Activated T-helper 1 cell treated with anti-CD3 and anti-CD28 coated beads, Interleukin-12 subunit alpha, Interleukin-12 subunit beta, Interleukin-2, Interleukin-4 antibody, amounts not matched to agents 30 ng/mL and 10 ng/mL and 1 ng/mL, durations not matched to agents 14 hours and 24 hours and 36 hours (primary cell): ENCODE measurements around the gene CCDC63. TPM values are rescaled to one million over a fixed set of nuclear protein-coding genes. Genes with fewer than 3 reads are reported as not detected.
"Not testable (repeated sequence)": the region's sequence is repeated elsewhere in the genome, so short reads cannot be mapped to it uniquely, and the experiment has no call there.

Experiments
- DNase-seq: peaks from one replicate; pipeline ENCODE4 v3.0.0; 2021; ENCODE audit warnings: low spot score
- H3K27ac Mint-ChIP-seq: one replicate; pipeline ENCODE4 v1.8.0; 2021; ENCODE audit warnings: mild to moderate bottlenecking, mixed read lengths
- H3K27me3 Mint-ChIP-seq: one replicate; pipeline ENCODE4 v1.8.0; 2022; ENCODE audit warnings: mild to moderate bottlenecking, moderate library complexity, mixed read lengths; ENCODE audit not compliant: insufficient read depth
- H3K36me3 Mint-ChIP-seq: one replicate; pipeline ENCODE4 v1.8.0; 2021; ENCODE audit warnings: low read depth, mixed read lengths
- H3K4me1 Mint-ChIP-seq: one replicate; pipeline ENCODE4 v1.8.0; 2021; ENCODE audit warnings: low read depth, mixed read lengths
- H3K4me3 Mint-ChIP-seq: one replicate; pipeline ENCODE4 v1.8.0; 2021; ENCODE audit warnings: mild to moderate bottlenecking, moderate library complexity, mixed read lengths
- H3K9me3 Mint-ChIP-seq: one replicate; pipeline ENCODE4 v1.8.0; 2021; ENCODE audit warnings: mixed read lengths
- intact Hi-C: fragments of 100-400 bp; cut with micrococcal nuclease; formaldehyde crosslinking; loops from one replicate; pipeline ENCODE4 v1.15.1; 2024
- total RNA-seq: library from RNA; stranded (reverse); gene quantifications from 2 replicates; pipeline ENCODE4 v1.2.3, GENCODE V29; 2022

The CCDC63 gene
- total RNA-seq, 1 donor from 2014 or later = not detected

GRCh38 chr12:110848314-110848923 is 1.6 kb downstream of the CCDC63 start:
- Mint-ChIP-seq H3K4me1 (peaks cover 5% of the 10 kb centered on the region), H3K9me3 (no peaks in the 10 kb centered on the region), H3K27me3 (peaks cover 37% of the 10 kb centered on the region), H3K27ac (no peak overlapping the region), H3K36me3 (no peaks in the 10 kb centered on the region), H3K4me3 (no peak overlapping the region)
- intact Hi-C loops = loop anchor here (5.0 kb wide), 1 partner anchor 39 kb away; no protein-coding TSS in a partner anchor
- DNase-seq = no peak

GRCh38 chr12:110849221-110849620 is 2.4 kb downstream of the CCDC63 start:
- no peaks in the 10 kb centered on the region for H3K9me3 Mint-ChIP-seq
- H3K27ac Mint-ChIP-seq = no peak overlapping the region
- H3K4me1 Mint-ChIP-seq = peaks cover 5% of the 10 kb centered on the region
- no peak for DNase-seq
- H3K27me3 Mint-ChIP-seq = peaks cover 37% of the 10 kb centered on the region
- intact Hi-C loops = loop anchor here (5.0 kb wide), 1 partner anchor 38 kb away; no protein-coding TSS in a partner anchor
- no peaks in the 10 kb centered on the region for H3K36me3 Mint-ChIP-seq
- no peak overlapping the region for H3K4me3 Mint-ChIP-seq

GRCh38 chr12:110849748-110850403 is 3.1 kb downstream of the CCDC63 start:
- Mint-ChIP-seq H3K36me3 (no peaks in the 10 kb centered on the region), H3K27me3 (peaks cover 36% of the 10 kb centered on the region), H3K9me3 (no peaks in the 10 kb centered on the region), H3K27ac (no peak overlapping the region), H3K4me3 (no peak overlapping the region), H3K4me1 (peaks cover 5% of the 10 kb centered on the region)
- no peak for DNase-seq
- intact Hi-C loops = loop anchor here (5.0 kb wide), 1 partner anchor 37 kb away; no protein-coding TSS in a partner anchor

GRCh38 chr12:110850762-110851161 is 4.0 kb downstream of the CCDC63 start:
- Mint-ChIP-seq H3K4me3 (no peak overlapping the region), H3K36me3 (no peaks in the 10 kb centered on the region), H3K4me1 (peaks cover 5% of the 10 kb centered on the region), H3K27me3 (peaks cover 30% of the 10 kb centered on the region), H3K9me3 (no peaks in the 10 kb centered on the region), H3K27ac (no peak overlapping the region)
- DNase-seq = no peak
- intact Hi-C loops = no loop called here

GRCh38 chr12:110853836-110854235 is 7.0 kb downstream of the CCDC63 start:
- Mint-ChIP-seq H3K36me3 (no peaks in the 10 kb centered on the region), H3K4me3 (no peak overlapping the region), H3K4me1 (no peaks in the 10 kb centered on the region), H3K9me3 (no peaks in the 10 kb centered on the region), H3K27me3 (peaks cover 16% of the 10 kb centered on the region), H3K27ac (no peak overlapping the region)
- no peak for DNase-seq
- intact Hi-C loops = no loop called here

GRCh38 chr12:110856542-110856941 is 9.8 kb downstream of the CCDC63 start:
- no peaks in the 10 kb centered on the region for H3K9me3 Mint-ChIP-seq
- peaks cover 10% of the 10 kb centered on the region for H3K27me3 Mint-ChIP-seq
- no peaks in the 10 kb centered on the region for H3K4me1 Mint-ChIP-seq
- intact Hi-C loops = no loop called here
- no peaks in the 10 kb centered on the region for H3K36me3 Mint-ChIP-seq
- H3K4me3 Mint-ChIP-seq = no peak overlapping the region
- DNase-seq = no peak
- no peak overlapping the region for H3K27ac Mint-ChIP-seq

- Mint-ChIP-seq H3K36me3 (no peaks in the 10 kb centered on the region), H3K9me3 (no peaks in the 10 kb centered on the region), H3K27ac (no peak overlapping the region), H3K27me3 (peaks cover 10% of the 10 kb centered on the region), H3K4me3 (no peak overlapping the region), H3K4me1 (no peaks in the 10 kb centered on the region)
- DNase-seq = no peak
- intact Hi-C loops = no loop called here
Observed at GRCh38 chr12:110857528-110857927, 10.7 kb downstream of the CCDC63 start.

GRCh38 chr12:110857954-110858353 is 11.2 kb downstream of the CCDC63 start:
- H3K9me3 Mint-ChIP-seq, intact Hi-C loops, H3K4me3 Mint-ChIP-seq, H3K27ac Mint-ChIP-seq, DNase-seq, H3K36me3 Mint-ChIP-seq, H3K27me3 Mint-ChIP-seq, H3K4me1 Mint-ChIP-seq: not testable (repeated sequence)

- DNase-seq = no peak
- intact Hi-C loops = no loop called here
- H3K27me3 Mint-ChIP-seq = peaks cover 2% of the 10 kb centered on the region
- no peaks in the 10 kb centered on the region for H3K36me3 Mint-ChIP-seq
- H3K27ac Mint-ChIP-seq = no peak overlapping the region
- H3K9me3 Mint-ChIP-seq = no peaks in the 10 kb centered on the region
- H3K4me1 Mint-ChIP-seq = no peaks in the 10 kb centered on the region
- H3K4me3 Mint-ChIP-seq = no peak overlapping the region
Observed at GRCh38 chr12:110858848-110859247, 12.1 kb downstream of the CCDC63 start.

GRCh38 chr12:110860833-110861296 is 14.1 kb downstream of the CCDC63 start:
- Mint-ChIP-seq H3K27me3 (peaks cover 2% of the 10 kb centered on the region), H3K9me3 (no peaks in the 10 kb centered on the region), H3K4me1 (no peaks in the 10 kb centered on the region), H3K4me3 (no peak overlapping the region), H3K36me3 (no peaks in the 10 kb centered on the region), H3K27ac (no peak overlapping the region)
- DNase-seq = no peak
- intact Hi-C loops = no loop called here

GRCh38 chr12:110861729-110862128 is 14.9 kb downstream of the CCDC63 start:
- no peaks in the 10 kb centered on the region for H3K36me3 Mint-ChIP-seq
- H3K4me1 Mint-ChIP-seq = no peaks in the 10 kb centered on the region
- H3K27ac Mint-ChIP-seq = no peak overlapping the region
- H3K4me3 Mint-ChIP-seq = no peak overlapping the region
- peaks cover 2% of the 10 kb centered on the region for H3K27me3 Mint-ChIP-seq
- no peaks in the 10 kb centered on the region for H3K9me3 Mint-ChIP-seq
- no peak for DNase-seq
- intact Hi-C loops = no loop called here

GRCh38 chr12:110862329-110862728 is 15.5 kb downstream of the CCDC63 start:
- Mint-ChIP-seq H3K36me3 (no peaks in the 10 kb centered on the region), H3K4me3 (no peak overlapping the region), H3K27ac (no peak overlapping the region), H3K9me3 (no peaks in the 10 kb centered on the region), H3K27me3 (peaks cover 2% of the 10 kb centered on the region), H3K4me1 (no peaks in the 10 kb centered on the region)
- DNase-seq = no peak
- intact Hi-C loops = no loop called here

- Mint-ChIP-seq H3K36me3 (no peaks in the 10 kb centered on the region), H3K4me3 (no peak overlapping the region), H3K9me3 (no peaks in the 10 kb centered on the region)
Observed at GRCh38 chr12:110863161-110863560, 16.4 kb downstream of the CCDC63 start.

More at GRCh38 chr12:110863161-110863560, 16.4 kb downstream of the CCDC63 start:
- Mint-ChIP-seq H3K27ac (no peak overlapping the region), H3K27me3 (peaks cover 2% of the 10 kb centered on the region), H3K4me1 (no peaks in the 10 kb centered on the region)
- DNase-seq = no peak
- intact Hi-C loops = no loop called here
